GM21529 (cell line): Measurements from ENCODE around the gene MYBPHL.

ENCODE experiments used
- ATAC-seq: cut with Tn5 transposase; IDR thresholded peaks from one replicate; pipeline ENCODE4 v1.9.1; 2021; ENCODE audit not compliant: unreplicated experiment

Gene MYBPHL

GRCh38 chr1:109253803-109254620, 52.8 kb downstream of the MYBPHL start:
- ATAC-seq = no peak

- no peak for ATAC-seq
These were observed 53.7 kb downstream of the MYBPHL start for GRCh38 chr1:109252893-109253802.

GRCh38 chr1:109252167-109252892, 54.5 kb downstream of the MYBPHL start:
- ATAC-seq = no peak

GRCh38 chr1:109251277-109252166, 55.3 kb downstream of the MYBPHL start:
- ATAC-seq = no peak

- ATAC-seq = no peak
These were observed 56.1 kb downstream of the MYBPHL start for GRCh38 chr1:109250454-109251276.

- ATAC-seq = peak; percentile 40
These were observed 57.0 kb downstream of the MYBPHL start for GRCh38 chr1:109249654-109250401.

DNA sequence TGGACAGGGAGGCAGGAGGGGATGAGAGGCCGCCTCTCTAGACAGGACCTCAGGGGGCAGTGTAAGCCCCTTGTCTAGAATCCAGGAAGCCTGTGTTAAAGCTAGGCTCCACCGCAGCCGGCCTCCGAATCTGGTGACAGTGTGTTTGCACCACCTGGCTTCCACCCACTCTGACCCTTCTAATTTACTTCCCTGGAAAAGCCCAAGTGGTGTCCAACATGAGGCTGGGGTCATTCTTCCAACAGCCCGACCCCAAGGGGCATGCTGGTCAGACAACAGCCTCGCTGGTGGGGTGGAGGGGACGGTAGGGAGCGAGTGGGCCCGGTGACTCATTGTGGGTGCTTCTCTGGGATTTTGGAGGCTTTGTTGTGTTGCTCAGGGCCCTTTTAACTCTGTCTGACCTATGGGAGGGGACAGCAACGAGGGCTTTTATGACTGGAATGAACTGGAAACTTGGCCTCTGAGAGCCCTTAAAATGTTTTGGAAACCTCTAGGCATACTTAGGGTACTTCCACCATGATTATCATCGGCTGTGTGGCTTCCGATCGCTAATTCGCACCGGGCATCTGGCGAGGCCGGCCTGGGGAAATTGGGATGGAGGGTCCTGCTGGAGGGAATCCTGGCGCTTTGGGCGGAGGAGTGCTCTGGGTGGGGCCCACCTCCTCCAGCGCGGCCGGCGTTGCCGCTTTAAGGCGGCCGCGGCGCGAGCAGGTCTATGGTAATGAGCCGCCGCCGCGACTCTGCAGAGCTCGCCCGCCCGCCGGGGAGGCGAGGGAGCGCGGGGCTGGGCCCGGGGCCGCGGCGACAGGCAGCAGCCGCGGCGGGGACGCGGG, 57.8 kb downstream of the MYBPHL start, which contains the start of gene CELSR2:
TSS of gene CELSR2 (plus strand) at position 743 of the 833 bp plus-strand sequence. CDS start 541 bp downstream, outside the sequence.
- peak; percentile 85 for ATAC-seq

GRCh38 chr1:109248444-109248796, 58.4 kb downstream of the MYBPHL start:
- ATAC-seq = no peak

DNA sequence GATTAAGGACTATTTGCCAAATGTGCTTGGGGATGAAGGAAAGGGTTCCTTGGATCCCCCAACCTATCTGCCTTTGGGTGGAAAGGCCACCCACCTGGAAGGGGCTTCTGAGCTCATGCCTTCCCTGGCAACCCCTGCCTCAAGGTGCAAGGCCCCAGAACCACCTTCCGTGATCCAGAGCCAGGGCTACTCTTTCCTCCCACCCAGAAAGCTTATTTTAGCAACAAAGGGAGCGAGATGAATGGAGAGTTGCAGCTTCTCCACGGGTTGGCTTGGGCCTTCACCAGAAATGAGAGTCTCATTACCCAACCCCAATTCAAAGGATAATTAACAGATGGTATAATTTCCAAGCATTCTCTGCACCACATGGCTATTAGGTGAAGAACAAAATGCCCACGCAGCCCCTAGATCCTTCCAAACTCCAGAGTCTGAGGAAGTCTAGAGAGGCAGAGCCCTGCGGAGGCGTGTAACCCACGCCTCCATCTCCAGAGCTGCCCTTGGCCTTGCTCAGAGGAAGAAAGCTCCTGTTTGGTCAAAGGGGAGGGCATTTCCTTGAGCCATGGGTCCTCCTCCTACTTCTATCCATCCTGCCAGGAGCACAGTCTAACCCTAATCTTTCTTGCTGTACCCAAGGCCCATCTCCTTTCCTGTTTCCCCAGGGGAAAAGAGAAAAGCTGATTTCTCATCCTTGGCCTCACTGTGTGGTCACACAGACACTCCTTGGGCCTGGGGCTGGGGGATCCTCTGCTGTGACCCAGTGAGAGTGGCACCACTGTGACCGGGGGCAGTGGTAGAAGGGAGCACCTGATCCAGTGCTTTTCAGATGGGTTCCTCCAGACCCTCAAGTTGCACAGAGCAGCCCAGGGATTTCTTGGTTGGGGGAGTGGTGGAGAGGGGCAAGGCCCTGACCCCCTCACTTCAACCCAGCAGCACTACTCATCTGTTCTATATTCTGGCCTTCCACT, 59.1 kb downstream of the MYBPHL start:
- ATAC-seq = no peak

DNA sequence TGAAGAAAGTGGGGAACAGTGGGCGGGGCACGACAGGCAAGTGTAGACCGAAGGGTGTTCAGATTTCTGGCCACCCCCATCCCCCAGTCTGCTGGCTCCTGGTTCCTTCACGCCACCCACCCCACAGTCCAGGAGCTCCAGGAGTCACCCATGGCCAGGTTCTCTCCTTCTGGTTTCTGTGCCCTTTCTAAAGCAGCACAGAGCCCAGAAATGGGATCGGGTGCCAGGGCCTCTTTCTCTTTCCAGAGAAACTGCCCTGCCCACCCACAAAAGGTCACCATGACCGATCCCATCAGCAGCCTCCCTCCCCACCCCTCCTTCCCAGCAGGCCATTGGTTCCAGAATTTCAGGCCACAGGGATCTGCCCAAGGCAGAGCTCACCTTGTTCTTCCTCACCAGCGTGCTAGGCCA, 60.7 kb downstream of the MYBPHL start:
- ATAC-seq = no peak

DNA sequence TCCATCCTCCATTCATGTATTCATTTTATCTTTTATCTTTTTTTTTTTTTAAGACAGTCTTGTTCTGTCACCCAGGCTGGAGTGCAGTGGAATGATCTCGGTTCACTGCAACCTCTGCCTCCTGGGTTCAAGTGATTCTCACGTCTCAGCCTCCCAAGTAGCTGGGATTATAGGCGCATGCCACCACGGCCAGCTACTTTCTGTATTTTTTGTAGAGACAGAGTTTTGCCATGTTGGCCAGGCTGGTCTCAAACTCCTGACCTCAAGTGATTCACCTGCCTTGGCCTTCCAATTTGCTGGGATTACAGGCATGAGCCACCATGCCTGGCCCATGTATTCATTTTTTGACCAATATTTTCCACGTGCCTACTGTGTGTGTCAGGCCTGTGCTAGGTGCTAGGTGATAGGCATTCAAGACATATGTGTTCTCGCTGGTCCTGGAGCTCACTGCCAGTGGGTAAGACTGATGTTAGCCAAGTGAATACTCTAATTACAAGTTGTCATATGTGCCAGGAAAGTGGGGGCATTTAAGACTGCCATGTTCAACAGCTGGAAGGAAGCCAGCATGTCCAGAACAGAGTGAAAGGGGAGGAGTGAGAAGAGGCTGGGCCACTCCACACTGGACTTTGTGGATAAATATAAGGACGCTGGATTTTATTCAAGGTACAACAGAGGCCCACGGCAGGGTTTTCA, 62.8 kb downstream of the MYBPHL start:
- no peak for ATAC-seq

DNA sequence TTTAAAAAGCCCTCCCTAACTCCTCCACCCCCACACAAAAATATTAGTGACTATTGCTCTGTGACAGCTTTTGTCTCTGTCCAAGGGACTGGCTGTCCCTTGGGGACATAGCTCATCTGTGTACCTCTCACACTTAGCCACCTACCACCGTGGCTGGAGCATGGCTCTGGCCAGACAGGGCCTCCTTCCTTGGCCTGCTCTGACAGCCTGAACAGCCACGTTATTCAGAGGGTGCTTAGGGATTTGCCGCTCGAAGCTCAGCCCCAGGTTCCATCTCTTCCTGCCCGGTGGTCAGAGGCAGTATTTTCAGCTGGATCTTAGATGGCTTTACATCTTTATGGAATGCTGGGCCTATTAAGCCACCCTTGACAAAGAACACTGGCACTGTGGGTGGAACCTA, 63.6 kb downstream of the MYBPHL start:
- ATAC-seq = no peak

- no peak for ATAC-seq
These were observed 64.4 kb downstream of the MYBPHL start for GRCh38 chr1:109242387-109242786.
